Psoas muscle (tissue), 8 donors: Measurements from ENCODE around the gene TCF7L2. TPM values are rescaled to one million over a fixed set of nuclear protein-coding genes. Genes with fewer than 3 reads are reported as not detected.

ENCODE experiments used
- ATAC-seq, 4 donors: fragments of 200-7000 bp; cut with Tn5 transposase; one replicate each; pipeline ENCODE4 v1.9.1; 2020; ENCODE audit warnings: moderate library complexity in 3 of 4, mild to moderate bottlenecking in 2 of 4
- DNase-seq, 2 donors: peaks; one replicate each; pipeline ENCODE4 v3.0.0-alpha.2; 2020
- H3K27ac ChIP-seq: fragments of 200-600 bp; one replicate; pipeline ENCODE4 v1.8.0; 2022
- H3K27me3 ChIP-seq, 3 donors: fragments of 200-600 bp in 1 of 3; one replicate each; pipeline versions ENCODE4 v1.6.1 to v1.8.0; 2013 to 2022; ENCODE audit warnings: low read length in 2 of 3, mild to moderate bottlenecking in 2 of 3, moderate library complexity in 1 of 3; ENCODE audit not compliant: insufficient read depth in 3 of 3
- H3K36me3 ChIP-seq, 2 donors: fragments of 200-600 bp in 1 of 2; one replicate each; pipeline versions ENCODE4 v1.6.1 to v1.8.0; 2013 to 2022; ENCODE audit warnings: low read depth in 1 of 2, mild to moderate bottlenecking in 1 of 2, moderate library complexity in 1 of 2; ENCODE audit not compliant: insufficient read depth in 1 of 2
- H3K4me1 ChIP-seq: fragments of 200-600 bp; one replicate; pipeline ENCODE4 v1.8.0; 2022
- H3K4me3 ChIP-seq: fragments of 200-600 bp; one replicate; pipeline ENCODE4 v1.8.0; 2022; ENCODE audit warnings: mild to moderate bottlenecking
- H3K9me3 ChIP-seq: fragments of 200-600 bp; one replicate; pipeline ENCODE4 v1.8.0; 2022
- CTCF ChIP-seq: fragments of 200-600 bp; IDR thresholded peaks from one replicate; pipeline ENCODE4 v1.8.0; 2022; ENCODE audit warnings: antibody characterized with exemption
- WGBS, 3 donors: extraction: QIAGEN DNeasy Blood & Tissue Kit; methylation state at CpG; one replicate each; pipeline versions ENCODE4 v1.1.6 to v1.1.7; 2013; 5-methylcytosine and 5-hydroxymethylcytosine counted together
- intact Hi-C, 2 donors: fragments of 100-400 bp; cut with DNase I; formaldehyde crosslinking; loops; one replicate each; pipeline versions ENCODE4 v1.11.0 to v1.14.2; 2022
- polyA plus RNA-seq, 3 donors: library from polyadenylated mRNA; stranded (reverse); fragments of 200-250 nt; gene quantifications; one replicate each; pipeline ENCODE4 v1.2.3, GENCODE V29; 2013
- total RNA-seq, 4 donors: library from RNA; stranded (reverse); fragmentation: NEBNext Ultra II Directional in 2 of 4; extraction: Animal tissue kit (Norgen Biotek cat#: 25700) in 2 of 4; gene quantifications; one replicate each; pipeline versions ENCODE4 v1.2.1 to v1.2.4, GENCODE V29; 2021 to 2023
- donor health status: healthy with polysubstance abuse.
- donor health status: DM: no; HTN: no; CAD: no; lungs with moderate emphysema.
- donor health status: Bipolar disorder and iron deficiency.
- donor health status: healthy.
- donor health status: DM: yes; HTN: yes; CAD: no.
- donor health status: DM: no; HTN: no; CAD: no.
- donor health status: DM: no; HTN: no; CAD: no.
- donor health status: DM: yes; HTN: yes; CAD: no.

The TCF7L2 gene
- total and polyA plus RNA-seq, 7 donors, result 1.8 to 8.5 (median 4.3) TPM

- Histone ChIP-seq H3K27me3 (no peaks in the 10 kb centered on the region), H3K9me3 (no peaks in the 10 kb centered on the region), H3K4me3 (no peak overlapping the region), H3K4me1 (peaks cover 37% of the 10 kb centered on the region), H3K36me3 (no peaks in the 10 kb centered on the region), H3K27ac (no peak overlapping the region)
- no peak for TF ChIP-seq CTCF
- intact Hi-C loops, result no loop called here
- DNase-seq (no peak), ATAC-seq (no peak)
- 93 to 97% (median 95%) methylated on average over 3 of the region's 3 CpGs for WGBS, 3 donors
Measured at GRCh38 chr10:113018034-113018433, 68.0 kb downstream of the TCF7L2 start.

- TF ChIP-seq CTCF, result no peak
- no peak overlapping the region for H3K27ac ChIP-seq
Measured at GRCh38 chr10:113019096-113019495, 69.0 kb downstream of the TCF7L2 start.

DNA sequence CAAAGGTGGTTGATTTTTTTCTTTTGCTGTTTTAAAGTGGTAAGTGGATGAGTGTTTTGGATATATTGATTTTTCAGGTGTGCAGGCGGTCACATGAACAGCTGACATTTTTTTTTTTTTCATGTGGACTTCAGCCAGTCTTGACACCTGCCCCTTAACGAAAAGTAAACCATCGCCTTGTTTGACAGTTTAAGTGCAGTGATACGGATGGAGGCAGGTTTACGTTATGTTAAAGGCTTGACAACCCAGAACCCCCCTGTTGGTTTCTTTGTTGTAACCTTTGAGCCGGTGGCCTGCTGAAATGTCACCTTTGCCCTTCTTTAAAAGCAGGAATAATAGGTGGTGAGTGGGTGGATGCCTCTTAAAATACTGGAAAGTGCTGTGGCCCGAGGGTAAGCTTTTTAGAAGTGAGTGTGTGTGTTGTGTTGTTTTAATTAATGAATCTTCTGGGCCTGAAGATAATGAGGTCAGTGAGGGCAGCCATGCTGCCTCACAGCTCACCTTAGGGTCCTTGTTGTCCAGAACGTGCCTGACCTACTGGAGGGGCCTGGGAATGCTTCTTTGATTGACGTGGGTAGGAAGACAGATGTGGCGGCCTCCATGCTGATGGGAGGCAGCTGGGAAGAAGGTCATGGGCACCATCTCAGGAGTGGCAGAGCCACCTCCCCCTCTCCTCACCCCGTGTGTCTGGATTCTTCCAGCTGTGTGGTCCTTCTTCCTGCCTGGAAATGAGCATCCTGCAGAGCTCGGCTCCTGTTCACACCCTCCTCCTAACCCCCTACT is 69.8 kb downstream of the TCF7L2 start:
- no peak overlapping the region for H3K27ac ChIP-seq
- DNase-seq (no peak), ATAC-seq (no peak)
- H3K36me3 ChIP-seq, result no peaks in the 10 kb centered on the region
- no peaks in the 10 kb centered on the region for H3K9me3 ChIP-seq
- WGBS, 3 donors, result 68 to 76% (median 73%) methylated on average over 12 of the region's 12 CpGs
- TF ChIP-seq CTCF, result no peak
- no peaks in the 10 kb centered on the region for H3K27me3 ChIP-seq
- no peak overlapping the region for H3K4me3 ChIP-seq
- peaks cover 37% of the 10 kb centered on the region for H3K4me1 ChIP-seq
- intact Hi-C loops, result no loop called here

More at GRCh38 chr10:113019096-113019495, 69.0 kb downstream of the TCF7L2 start:
- WGBS, 3 donors, result 71 to 76% (median 74%) methylated on average over 8 of the region's 8 CpGs
- Histone ChIP-seq H3K9me3 (no peaks in the 10 kb centered on the region), H3K4me3 (no peak overlapping the region), H3K27me3 (no peaks in the 10 kb centered on the region), H3K36me3 (no peaks in the 10 kb centered on the region), H3K4me1 (peaks cover 37% of the 10 kb centered on the region)
- no peak for DNase-seq
- intact Hi-C loops, result no loop called here
- no peak for ATAC-seq

DNA sequence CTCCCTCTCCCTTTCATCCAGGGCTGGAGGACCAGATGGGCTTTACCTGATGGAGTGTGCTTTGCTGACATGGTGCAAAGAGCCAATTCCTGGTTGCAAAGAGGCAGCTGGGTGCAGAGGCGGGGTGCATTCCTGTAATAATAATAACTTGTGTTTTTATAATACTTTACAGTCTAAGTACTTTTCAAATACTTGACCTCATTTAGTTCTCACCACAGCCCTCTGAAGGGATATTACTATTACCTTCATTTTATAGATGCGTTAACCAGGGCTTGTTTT is 70.4 kb downstream of the TCF7L2 start:
- Histone ChIP-seq H3K27me3 (no peaks in the 10 kb centered on the region), H3K27ac (no peak overlapping the region), H3K36me3 (no peaks in the 10 kb centered on the region), H3K9me3 (no peaks in the 10 kb centered on the region), H3K4me1 (peaks cover 37% of the 10 kb centered on the region), H3K4me3 (no peak overlapping the region)
- WGBS, 3 donors, result 79% methylated on average over 2 of the region's 2 CpGs
- no peak for TF ChIP-seq CTCF
- no peak for ATAC-seq
- DNase-seq, result no peak
- intact Hi-C loops, result no loop called here

DNA sequence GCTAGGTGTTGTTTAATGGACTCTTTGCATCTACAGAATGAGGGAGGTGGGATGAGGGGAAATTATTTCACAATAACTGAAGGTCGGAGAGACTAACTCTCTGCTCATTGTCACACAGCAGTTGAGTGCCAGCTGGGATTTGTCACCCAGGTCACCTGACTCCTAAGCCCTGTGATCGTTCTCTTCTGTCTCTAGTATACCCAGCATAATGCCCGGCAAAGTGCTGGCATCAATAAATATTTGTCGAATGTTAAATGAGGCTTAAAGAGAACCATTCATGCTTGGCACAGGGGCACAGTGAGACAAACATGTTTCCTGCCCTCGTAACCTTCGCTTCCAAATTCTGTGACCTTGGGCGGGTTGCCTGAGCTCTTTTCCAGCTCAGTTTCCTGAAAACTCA is 70.8 kb downstream of the TCF7L2 start:
- WGBS, 3 donors, result 18 to 25% (median 20%) methylated on average over 7 of the region's 7 CpGs
- TF ChIP-seq CTCF, result no peak
- Histone ChIP-seq H3K9me3 (no peaks in the 10 kb centered on the region), H3K4me3 (peak overlapping the region; percentile 28), H3K27me3 (no peaks in the 10 kb centered on the region), H3K4me1 (peaks cover 41% of the 10 kb centered on the region), H3K27ac (no peak overlapping the region), H3K36me3 (no peaks in the 10 kb centered on the region)
- DNase-seq (peak in 1 of 2 donors; percentile 48), ATAC-seq (peak; percentile 51 to 83 (median 76))
- intact Hi-C loops, result no loop called here
